Measurements from ENCODE around the gene RAB30. TPM values are rescaled to one million over a fixed set of nuclear protein-coding genes. Genes with fewer than 3 reads are reported as not detected.

RAB30 gene
- total and polyA plus RNA-seq, 7 donors, result 6.0 to 29.9 (median 24.0) TPM

DNA sequence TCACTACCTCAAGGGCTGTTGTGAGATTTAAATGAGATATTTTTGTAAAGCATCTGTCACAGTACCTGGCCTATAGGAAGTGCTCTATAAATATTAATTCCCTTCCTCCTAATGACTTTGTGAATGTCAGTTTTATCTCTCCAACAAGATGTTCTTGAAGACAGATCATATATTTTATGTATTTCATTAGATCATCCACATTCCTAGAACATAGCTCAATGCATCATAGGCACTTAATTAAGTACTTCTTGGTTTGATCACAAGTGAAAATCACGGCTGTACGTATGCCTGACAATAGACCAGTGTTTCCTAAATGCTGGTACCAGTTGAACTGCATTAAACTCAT lies 49.9 kb downstream of the RAB30 start:
- WGBS, 2 donors, result 94 to 96% methylated on average over 2 of the region's 2 CpGs
- Histone ChIP-seq H3K9me3 (no peaks in the 10 kb centered on the region), H3K4me3 (no peak overlapping the region), H3K36me3 (no peaks in the 10 kb centered on the region), H3K27ac (no peak overlapping the region), H3K4me1 (peaks cover 0 to 58% (median 55%) of the 10 kb centered on the region in 4 donors), H3K27me3 (no peaks in the 10 kb centered on the region)
- DNase-seq, result no peak
- TF ChIP-seq POLR2AphosphoS5 (IDR thresholded peaks at IDR 0.05) (no peak), POLR2A (IDR thresholded peaks at IDR 0.05) (no peak), EP300 (IDR thresholded peaks at IDR 0.05) (no peak)
- TF ChIP-seq, protein P1, sequence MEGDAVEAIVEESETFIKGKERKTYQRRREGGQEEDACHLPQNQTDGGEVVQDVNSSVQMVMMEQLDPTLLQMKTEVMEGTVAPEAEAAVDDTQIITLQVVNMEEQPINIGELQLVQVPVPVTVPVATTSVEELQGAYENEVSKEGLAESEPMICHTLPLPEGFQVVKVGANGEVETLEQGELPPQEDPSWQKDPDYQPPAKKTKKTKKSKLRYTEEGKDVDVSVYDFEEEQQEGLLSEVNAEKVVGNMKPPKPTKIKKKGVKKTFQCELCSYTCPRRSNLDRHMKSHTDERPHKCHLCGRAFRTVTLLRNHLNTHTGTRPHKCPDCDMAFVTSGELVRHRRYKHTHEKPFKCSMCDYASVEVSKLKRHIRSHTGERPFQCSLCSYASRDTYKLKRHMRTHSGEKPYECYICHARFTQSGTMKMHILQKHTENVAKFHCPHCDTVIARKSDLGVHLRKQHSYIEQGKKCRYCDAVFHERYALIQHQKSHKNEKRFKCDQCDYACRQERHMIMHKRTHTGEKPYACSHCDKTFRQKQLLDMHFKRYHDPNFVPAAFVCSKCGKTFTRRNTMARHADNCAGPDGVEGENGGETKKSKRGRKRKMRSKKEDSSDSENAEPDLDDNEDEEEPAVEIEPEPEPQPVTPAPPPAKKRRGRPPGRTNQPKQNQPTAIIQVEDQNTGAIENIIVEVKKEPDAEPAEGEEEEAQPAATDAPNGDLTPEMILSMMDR (IDR thresholded peaks at IDR 0.05), result no peak
- intact Hi-C loops (cut with DNase I), result no loop called here

DNA sequence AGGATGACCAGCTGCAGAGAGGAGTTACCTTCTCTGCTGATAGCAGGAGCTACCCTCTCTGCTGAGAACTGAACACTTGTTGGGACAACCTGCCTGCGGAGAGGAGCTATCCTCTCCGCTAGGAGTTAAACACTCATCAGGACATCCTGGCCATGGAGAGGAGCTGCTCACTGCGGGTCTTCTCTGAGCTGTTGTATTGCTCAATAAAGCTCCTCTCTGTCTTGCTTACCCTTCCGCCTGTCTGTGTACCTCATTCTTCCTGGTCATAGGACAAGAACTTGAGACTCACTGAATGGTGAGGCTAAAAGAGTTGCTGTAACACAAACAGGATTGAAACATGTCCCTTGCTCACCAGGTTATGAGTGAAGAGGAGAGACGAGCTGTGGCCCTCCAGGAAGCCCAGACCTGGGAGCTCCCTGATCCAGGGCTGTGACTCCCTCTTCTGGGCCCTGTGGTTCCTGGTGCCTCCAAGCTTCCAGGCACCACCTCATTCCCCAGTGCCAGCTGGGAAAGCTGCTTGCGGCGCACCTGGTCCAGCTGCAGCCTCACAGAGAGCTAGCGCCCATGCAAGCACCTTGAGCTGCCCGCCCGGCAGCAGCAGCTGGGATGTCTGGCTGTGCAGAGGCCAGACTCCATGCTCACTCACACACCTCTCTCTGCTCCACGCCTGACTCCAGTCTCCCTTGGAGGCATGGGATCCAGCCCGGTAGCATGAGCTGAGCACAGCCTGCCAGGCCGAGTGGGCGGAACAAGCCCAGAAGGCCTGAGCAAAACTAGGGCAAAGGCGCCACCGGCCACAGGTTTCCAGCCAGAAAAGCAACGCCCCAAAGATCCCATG lies 50.5 kb downstream of the RAB30 start:
- H3K27me3 ChIP-seq, result no peaks in the 10 kb centered on the region
- no peaks in the 10 kb centered on the region for H3K36me3 ChIP-seq
- no peak for TF ChIP-seq POLR2A (IDR thresholded peaks at IDR 0.05)
- TF ChIP-seq, protein P1 (IDR thresholded peaks at IDR 0.05), result no peak
- no peak for TF ChIP-seq EP300 (IDR thresholded peaks at IDR 0.05)
- WGBS, 2 donors, result 96 to 98% methylated on average over 17 of the region's 17 CpGs
- no peak for DNase-seq
- no peaks in the 10 kb centered on the region for H3K9me3 ChIP-seq
- intact Hi-C loops (cut with DNase I), result no loop called here
- H3K4me3 ChIP-seq, result no peak overlapping the region
- peaks cover 2 to 58% (median 55%) of the 10 kb centered on the region in 4 donors for H3K4me1 ChIP-seq
- no peak overlapping the region for H3K27ac ChIP-seq

DNA sequence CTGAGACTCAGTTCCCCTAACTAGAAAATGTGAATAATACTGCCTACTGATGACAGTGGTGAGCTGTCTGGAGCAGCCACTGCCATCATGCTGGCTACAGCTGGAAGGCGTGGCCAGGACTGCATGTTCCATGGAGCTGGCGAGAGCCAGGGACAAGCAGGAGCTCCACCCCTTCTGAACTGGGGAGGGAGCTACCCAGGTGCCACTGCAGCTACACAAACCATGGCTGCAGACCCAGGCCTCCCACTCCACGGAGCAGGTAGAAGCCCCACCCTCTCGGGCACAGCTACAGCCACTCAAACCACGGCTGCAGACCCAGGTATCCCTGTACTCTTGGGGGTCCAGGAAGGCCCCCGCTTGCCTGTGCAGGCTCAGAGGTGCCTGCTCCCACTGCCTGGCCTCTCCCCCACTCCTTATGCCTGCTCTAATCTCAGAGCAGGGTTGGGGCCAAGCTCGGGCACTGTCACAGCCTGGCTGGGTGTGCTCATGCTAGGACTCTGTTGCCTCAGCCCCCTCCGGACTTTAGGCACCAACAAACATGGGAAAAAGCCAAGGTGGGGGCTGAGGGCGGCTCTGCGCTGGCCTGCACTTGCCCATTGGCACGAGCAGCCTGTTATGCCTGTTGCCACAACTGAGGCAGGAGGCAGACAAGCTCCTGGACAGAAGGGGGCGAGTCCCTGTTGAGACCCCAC lies 51.7 kb downstream of the RAB30 start:
- H3K27me3 ChIP-seq, result no peaks in the 10 kb centered on the region
- WGBS, 2 donors, result 75 to 92% methylated on average over 12 of the region's 12 CpGs
- H3K36me3 ChIP-seq, result no peaks in the 10 kb centered on the region
- intact Hi-C loops (cut with DNase I), result no loop called here
- no peak for TF ChIP-seq POLR2AphosphoS5 (IDR thresholded peaks at IDR 0.05)
- TF ChIP-seq, protein P1 (IDR thresholded peaks at IDR 0.05), result no peak
- no peak for TF ChIP-seq EP300 (IDR thresholded peaks at IDR 0.05)
- TF ChIP-seq POLR2A (IDR thresholded peaks at IDR 0.05), result no peak
- no peaks in the 10 kb centered on the region for H3K9me3 ChIP-seq
- DNase-seq, result no peak
- H3K27ac ChIP-seq, result no peak overlapping the region
- peaks cover 2 to 50% (median 47%) of the 10 kb centered on the region in 4 donors for H3K4me1 ChIP-seq
- no peak overlapping the region for H3K4me3 ChIP-seq

DNA sequence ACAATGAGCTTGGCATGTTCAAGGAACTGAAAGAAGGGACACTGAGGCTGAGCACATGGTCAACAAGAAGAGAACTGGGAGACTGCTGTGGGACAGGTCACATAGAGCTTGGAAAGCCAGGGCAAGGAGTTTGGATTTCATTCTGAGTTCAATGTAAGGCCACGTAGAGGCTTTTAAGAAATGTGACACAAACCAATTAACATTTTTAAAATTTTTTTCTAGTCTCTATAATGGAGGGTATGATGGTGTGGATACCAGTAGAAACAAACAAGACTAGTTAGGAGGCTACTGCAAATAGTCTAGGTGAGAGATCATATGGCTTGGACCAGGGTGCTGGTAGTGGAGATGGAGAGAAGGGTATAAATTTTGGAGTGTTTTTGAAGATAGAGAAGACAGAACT lies 56.7 kb downstream of the RAB30 start:
- H3K36me3 ChIP-seq, result no peaks in the 10 kb centered on the region
- 94 to 96% methylated on average over 1 of the region's 1 CpG for WGBS, 2 donors
- H3K27ac ChIP-seq, result no peak overlapping the region
- H3K27me3 ChIP-seq, result no peaks in the 10 kb centered on the region
- peaks cover 2 to 45% (median 33%) of the 10 kb centered on the region in 4 donors for H3K4me1 ChIP-seq
- no peaks in the 10 kb centered on the region for H3K9me3 ChIP-seq
- no peak for TF ChIP-seq EP300 (IDR thresholded peaks at IDR 0.05)
- no peak overlapping the region for H3K4me3 ChIP-seq
- DNase-seq, result no peak
- intact Hi-C loops (cut with DNase I), result no loop called here
